GM19239 (cell line): Measurements from ENCODE around the gene WNT16.
"Not testable (repeated sequence)": the region's sequence is repeated elsewhere in the genome, so short reads cannot be mapped to it uniquely, and the experiment has no call there.

Experiments used
- DNase-seq: peaks from one replicate; pipeline ENCODE4 v3.0.0; 2011; ENCODE audit warnings: low spot score; ENCODE audit not compliant: insufficient read length
- FAIRE-seq: peaks from 2 replicates; lab custom pipeline; 2011; peaks lifted over from hg19 to GRCh38; lab: Jason Lieb, UNC

Gene WNT16, protein sequence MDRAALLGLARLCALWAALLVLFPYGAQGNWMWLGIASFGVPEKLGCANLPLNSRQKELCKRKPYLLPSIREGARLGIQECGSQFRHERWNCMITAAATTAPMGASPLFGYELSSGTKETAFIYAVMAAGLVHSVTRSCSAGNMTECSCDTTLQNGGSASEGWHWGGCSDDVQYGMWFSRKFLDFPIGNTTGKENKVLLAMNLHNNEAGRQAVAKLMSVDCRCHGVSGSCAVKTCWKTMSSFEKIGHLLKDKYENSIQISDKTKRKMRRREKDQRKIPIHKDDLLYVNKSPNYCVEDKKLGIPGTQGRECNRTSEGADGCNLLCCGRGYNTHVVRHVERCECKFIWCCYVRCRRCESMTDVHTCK

DNA sequence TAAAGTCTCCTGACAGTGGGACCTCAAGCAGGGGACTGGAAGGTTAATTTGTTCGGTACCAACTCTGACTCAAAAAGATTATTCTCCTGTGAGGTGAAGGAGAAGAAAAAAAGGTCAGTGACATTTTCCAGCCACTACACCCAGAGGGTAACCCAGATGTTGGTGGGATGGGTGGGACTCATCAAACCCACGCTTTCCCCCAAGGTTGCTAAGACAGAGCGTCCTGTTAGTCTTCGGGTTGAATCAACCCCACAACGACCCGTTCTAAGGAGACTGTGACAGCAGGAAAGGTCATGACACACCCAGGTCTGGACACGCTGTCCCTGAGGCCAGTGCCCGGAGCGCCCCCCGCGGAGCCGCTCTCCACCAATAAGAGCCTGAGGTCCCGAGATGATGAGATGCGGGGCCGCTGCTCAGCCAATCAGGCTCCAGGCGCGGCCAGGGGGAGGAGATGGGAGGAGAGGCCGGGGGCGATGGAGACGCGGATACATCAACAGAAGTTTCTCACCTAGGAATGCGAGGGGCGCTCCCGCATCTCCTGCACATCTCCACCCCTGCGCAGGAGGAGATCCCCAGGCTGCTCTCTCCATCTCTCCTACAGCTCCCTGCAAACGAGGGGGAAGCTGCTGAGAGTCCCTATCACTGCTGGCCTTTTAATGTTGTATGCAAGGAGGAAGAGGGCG lies at the start of gene WNT16:
Gene WNT16, plus strand, starts transcription at position 493 of the 683 bp plus-strand sequence. CDS start 293 bp downstream, outside the sequence.
- DNase-seq, result no peak
- FAIRE-seq, result no peak

DNA sequence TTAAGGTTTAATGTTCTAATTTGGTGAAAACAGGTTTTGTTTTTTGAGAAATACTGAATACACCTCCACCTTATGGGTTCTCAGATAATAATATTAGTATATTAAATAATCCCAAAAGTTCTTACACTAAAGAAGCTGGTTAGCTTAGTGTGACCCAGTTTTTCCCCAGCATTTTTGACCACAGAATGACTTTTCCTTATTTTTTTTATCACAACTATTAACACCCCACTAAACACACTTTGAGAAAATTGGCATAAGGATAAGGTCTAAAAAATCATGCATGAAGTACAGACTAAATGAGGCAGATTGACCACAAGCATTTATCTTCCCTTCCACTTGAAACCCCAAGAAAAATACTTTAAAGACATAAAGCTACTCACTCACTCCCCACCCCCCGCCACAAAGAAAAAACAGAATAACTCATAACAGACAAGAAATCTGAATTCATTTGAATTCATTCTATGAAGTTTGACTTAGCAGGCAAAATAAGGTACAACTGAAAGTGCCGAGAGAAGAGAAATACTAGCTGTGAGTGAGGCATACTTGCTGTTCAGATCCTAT lies 49.7 kb upstream of the WNT16 start:
- no peak for DNase-seq
- peak; percentile 87 for FAIRE-seq

DNA sequence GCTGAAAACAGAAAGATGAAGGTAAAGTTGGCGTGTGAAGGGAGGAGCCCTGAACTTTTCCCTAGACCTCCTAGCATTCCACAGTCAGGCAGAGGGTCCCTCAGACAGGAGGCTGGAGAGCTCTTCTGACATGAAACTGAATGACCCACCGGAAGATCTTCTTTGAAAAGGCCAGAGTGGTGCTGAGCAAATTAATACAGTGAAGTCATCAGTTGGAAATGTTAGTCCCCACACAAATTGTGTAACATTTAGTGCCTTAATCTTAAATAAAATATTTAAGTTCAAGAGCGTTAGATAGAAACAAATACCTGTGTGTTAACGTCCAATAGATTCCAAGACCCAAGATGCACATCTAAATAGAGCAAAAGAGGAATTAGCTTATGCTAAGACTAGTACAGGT lies 49.0 kb upstream of the WNT16 start:
- no peak for FAIRE-seq
- no peak for DNase-seq

DNA sequence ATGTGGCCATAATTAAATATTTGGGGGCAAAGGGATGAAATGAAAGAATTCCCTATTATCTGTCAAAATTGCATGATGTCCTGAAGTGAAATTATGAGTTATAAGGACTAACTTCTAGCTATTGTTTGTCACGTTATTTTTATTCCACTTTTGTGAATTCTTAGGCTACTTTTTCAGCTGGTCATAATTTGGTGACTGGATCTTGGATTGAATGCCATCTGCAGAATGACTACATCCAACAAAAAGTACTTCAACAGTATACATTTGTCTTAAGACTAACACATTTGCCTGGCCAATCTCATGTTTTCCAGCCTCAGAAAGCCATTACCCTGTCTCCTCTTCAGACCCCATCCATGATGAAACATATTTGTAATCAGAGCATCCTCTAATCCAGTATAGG lies 48.1 kb upstream of the WNT16 start:
- DNase-seq (no peak), FAIRE-seq (no peak)

DNA sequence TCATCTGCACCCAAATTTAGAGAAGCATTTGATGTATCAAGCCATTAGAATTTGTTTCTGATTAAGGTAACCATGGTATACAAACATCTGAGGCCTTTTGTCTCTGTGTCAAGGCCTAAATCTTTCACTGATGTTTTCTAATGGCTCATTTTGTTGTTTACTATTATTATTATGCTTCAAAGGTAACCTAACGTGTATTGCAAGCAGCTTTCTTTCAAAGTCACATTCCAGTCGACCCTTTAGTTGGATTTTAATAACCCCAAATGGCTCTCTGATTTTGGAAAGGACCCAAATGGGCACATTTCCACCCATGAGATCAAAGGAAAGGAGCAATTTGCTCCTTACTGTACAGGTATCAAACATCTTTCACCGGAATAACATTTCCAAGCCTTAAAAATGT lies 46.7 kb upstream of the WNT16 start:
- DNase-seq (no peak), FAIRE-seq (no peak)

DNA sequence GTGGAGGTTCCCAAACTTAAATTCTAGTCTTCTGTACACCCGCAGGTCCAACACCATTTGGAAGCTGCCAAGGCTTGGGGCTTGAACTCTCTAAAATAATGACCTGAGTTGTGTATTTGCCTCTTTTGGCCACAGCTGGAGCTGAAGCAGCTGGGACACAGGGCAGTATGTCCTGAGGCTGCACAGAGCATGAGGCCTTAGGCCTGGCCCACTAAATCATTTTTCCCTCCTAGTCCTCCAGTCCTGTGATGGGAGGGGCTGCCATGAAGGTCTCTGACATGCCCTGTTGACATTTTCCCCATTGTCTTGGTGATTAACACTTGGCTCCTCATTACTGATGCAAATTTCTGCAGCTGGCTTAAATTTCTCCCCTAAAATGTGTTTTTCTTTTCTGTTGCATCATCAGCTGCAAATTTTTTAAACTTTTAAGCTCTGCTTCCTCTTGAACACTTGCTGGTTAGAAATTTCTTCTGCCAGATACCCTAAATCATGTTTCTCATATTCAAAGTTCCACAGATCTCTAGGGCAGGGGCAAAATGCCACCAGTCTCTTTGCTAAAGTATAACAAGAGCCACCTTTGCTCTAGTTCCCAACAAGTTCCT lies 43.6 kb upstream of the WNT16 start:
- DNase-seq (no peak), FAIRE-seq (no peak)

DNA sequence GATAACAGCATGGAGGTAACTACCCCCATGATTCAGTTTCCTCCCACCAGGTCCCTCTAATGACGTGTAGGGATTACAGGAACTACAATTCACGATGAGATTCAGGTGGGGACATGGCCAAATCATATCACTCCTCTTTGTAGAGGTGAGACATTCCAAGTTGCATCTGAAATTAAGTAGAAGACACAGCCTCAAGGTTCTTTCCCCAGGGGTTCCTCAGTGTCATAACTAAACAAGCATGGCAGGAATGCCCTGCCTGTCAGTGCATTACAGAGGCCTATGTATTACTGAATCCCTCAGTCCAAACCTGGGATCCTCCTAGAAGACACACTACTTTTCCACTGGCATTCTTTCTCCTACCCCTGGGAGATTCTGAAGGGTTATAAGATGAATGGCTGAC lies 42.6 kb upstream of the WNT16 start:
- no peak for FAIRE-seq
- no peak for DNase-seq

DNA sequence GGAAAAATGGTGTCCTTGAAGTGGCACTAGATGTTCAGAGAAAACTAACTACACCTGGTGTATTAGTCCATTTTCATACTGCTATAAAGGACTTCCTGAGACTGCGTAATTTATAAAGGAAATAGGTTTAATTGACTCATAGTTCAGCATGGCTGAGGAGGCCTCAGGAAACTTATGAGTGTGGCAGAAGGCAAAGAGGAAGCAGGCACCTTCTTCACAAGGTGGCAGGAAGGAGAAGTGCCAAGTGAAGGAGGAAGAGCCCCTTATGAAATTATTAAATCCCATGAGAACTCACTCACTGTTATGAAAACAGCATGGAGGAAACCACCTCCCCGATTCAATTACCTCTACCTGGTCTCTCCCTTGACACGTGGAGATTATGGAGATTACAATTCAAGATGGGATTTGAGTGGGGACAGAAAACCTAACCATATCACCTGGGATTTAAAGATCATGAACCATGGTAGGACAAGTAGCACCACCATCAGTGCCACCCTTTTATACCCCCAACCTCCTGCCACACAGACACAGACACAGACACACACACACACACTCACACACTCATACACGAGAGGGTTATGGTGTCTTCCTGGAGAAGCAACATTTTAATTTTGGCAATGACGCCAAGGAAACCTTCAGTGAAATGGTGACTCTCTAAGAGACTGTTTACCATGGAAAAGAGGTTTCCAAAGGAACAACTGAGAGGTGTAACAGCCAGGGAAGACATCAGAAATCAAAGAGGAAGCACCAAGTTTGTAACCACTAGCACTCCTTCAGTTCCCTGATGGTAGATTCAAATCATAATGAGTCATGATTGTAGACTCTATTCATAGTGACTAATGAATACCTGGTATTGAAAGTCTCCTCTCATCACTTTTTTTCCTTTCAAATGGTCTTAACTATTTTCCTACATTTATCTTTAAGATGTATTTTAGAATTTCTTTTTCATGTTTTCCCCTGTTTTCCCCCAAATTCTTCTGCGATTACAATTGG lies 41.8 kb upstream of the WNT16 start:
- DNase-seq (no peak), FAIRE-seq (no peak)

DNA sequence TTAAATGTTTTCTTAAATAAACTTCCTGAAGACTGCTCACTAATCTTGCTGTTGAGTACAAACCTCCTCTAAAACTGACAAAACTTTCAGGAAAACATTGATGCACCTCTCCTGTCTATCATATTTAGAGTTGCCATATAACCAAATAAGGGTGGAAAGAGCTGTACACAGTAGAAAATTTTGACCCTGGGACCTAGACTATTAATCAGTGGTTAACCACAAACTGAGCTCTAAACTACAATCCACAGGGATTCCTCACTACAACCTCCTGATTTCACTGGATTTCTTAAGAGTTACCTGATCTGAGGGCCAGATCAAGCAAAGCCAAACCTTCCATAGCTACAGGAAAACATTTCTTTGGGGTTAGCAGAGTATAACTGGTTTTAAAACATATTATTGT lies 39.9 kb upstream of the WNT16 start:
- FAIRE-seq (no peak), DNase-seq (no peak)

DNA sequence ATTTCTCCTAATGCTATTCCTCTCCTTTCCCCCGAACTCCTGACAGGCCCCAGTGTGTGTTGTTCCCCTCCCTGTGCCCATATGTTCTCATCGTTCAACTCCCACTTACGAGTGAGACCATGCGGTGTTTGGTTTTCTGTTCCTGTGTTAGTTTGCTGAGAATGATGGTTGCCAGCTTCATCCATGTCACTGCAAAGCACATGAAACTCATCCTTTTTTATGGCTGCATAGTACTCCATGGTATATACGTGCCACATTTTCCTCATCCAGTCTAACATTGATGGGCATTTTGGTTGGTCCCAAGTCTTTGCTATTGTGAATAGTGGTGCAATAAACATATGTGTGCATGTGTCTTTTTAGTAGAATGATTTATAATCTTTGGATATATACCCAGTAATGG lies 38.9 kb upstream of the WNT16 start:
- FAIRE-seq, DNase-seq: not testable (repeated sequence)

DNA sequence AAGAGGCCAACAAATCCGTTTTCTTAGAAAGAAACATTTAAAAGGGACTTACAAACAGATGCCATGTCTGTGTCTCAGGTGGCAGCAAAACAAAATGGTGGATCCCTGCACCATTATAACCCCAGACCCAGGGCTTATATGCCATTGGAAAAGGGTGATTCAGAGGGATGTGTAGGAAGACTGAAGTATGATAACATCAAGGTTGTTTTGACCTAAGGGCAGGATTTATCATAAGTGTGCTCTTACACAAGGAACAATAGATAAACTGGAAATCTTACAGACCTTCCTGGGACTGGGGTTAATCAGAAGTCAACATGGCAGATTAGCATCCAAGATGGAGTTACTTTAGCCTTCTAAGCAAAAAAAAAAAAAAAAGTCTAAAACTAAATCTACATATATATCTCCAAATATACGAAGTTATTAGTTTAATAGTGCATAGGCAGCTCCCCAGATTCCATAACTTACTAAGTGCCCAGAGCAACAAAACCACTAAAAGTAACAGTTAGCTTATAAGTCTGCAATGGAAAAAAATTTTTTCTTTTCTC lies 34.3 kb upstream of the WNT16 start:
- DNase-seq, result no peak

DNA sequence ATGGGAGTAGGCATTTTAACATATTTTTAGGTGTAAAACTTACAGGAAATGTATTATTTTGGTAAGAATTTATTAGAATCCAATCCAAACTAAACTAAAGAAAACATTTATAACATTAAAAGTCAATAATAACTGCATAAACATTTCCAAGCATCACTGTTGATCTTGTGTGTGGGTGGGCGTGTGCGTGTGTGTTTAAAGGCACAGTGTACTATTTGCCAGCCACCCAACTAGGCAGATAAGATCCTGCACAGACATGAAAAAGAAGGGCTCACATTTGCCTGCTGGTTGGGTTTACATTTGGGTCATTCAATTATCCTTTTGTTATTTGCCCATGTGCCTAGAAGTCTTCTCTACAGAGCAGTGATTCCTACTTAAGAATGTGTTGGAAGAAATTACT lies 31.0 kb upstream of the WNT16 start:
- no peak for FAIRE-seq
- no peak for DNase-seq

More for the DNA sequence above, 34.3 kb upstream of the WNT16 start:
- FAIRE-seq, result no peak

DNA sequence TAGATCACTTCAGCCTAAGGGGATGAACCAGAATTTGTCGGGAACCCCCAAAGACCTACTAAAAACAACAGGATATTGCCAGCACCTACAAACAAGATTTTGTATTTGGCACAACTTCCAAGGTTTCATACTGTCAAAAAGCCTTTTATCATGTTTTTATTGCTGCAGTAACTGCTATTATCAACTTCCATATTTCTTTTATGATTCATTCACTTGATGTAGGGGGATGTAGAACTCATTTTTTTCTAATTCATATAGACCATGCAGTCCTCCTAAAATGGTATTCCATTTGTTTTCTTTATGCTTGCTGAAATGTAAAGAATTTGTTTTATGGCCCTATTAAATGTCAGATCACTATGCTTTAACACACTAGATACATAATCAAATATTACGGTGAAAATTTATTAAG lies 30.0 kb upstream of the WNT16 start:
- no peak for FAIRE-seq
- no peak for DNase-seq

DNA sequence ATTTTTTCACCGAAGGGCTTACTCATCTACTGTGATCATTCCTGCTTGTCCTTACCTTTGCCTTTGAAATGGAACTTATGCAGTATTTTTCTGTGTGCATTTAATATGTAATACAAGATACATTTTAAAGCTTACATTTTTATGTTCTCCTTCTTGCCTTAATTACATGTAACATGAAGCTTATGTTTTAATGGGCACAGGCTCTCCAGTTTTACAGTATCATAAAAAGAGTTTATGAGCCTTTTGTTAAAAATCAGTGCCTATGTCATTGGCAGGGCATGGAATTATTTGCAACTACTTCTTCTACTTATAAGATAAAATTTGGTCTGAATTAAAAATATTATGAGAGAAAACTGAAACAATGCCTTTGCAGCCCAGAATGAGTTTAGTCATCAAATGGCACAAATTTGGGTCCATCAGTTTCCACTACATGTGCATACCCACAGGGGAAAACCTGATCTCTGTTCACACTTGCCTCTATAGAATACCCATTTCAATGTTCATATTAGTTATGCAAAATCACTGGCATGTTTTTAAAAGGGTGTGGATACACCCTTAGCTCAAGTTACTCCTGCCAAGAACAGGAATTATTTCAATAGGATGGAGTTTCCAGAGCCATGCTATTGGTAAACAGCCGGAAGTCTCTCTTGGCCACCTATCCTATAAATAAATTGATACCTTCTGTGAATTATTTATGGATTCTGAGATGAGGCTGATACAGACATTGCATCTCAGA lies 27.9 kb upstream of the WNT16 start:
- FAIRE-seq (no peak), DNase-seq (no peak)

DNA sequence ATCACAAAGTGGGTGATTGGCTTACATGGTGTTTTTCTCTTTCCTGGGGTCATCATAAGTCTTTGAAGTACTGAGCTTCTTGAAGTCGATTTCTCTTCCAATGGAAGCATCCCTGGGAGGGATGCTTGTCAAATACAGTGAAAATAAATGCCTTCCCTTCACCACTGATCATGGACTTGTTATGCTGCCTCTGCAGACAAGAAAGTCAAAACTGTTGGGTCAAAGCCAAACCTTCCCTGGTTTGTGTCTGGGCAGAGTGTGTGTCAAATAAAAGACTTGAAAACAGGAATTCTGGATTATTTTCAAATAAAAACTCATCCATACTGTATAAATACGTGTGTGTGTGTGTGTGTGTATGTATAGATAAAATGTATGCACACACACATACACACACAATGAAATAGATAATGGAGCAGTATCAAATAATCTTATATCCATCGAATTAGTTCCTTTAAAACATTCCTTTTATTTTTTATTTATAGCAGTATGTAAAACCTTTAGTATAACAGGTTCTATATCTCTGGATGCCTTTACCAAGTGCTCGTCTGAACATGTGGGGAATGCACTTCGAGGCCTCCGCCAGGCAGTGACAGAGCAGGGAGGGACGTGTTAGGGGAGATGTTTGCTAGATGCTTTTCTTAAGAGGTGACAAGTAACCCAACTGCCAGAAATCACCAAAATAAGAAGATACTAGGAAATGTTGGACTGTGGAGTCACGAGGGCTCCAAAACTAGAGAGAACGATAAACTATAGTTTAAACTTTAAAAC lies 27.2 kb upstream of the WNT16 start:
- DNase-seq, result no peak
- no peak for FAIRE-seq

DNA sequence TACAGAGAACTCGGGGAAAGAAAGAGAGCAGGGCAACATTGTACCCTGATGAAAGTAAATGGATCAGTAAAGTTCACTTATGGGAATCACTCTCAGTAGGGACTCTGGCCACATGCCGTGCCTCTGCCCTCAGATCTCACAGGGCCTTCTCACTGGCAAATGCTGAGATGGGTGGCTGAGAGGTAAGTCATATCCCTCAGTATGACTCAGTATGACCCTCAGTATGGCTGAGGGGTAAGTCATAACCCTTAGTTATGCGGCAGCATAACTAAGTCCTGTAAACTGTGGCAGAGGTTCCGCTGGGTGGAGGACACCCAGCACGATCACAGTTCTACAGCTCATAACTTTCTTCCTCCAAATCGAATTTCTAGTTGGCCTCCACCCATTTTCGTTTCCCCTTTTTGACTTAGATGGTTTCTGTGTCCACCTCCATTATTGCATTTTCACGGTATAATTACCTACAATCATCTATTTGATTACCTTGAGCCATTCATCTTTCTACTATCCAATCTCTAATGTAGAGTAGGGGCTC lies 26.5 kb upstream of the WNT16 start:
- DNase-seq (peak; percentile 17), FAIRE-seq (peak; percentile 72)

DNA sequence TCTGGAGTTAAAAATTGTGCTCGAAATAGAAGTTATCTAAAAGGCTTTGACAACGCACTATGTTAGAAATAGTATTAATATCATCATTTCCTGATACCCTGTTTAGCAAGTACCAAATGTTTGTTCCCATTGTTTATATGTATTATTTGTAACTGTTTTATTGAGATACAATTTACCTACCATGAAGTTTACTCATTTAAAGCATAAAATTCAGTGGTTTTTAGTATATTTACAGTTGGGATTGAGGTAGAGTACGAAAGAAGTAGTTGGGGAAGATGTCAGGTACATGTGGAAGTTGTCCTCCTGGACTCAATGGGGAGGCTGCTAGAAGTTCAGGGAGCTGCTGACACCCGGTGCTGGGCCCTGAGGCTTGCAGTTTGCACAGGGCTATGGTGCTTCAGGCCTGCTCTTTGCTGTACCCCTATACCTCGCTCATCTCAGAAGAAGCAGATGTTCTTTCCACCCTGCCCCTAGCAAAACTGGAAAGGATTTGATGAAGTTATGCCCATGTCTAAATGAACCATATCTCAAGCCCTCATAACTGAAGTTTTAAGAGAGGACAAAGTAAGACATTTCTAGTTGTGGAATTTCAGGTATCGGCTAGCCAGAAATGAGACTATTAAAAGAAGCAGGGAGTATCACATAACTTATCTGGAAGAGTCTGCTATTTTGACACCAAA lies 25.2 kb upstream of the WNT16 start:
- FAIRE-seq (peak; percentile 75), DNase-seq (no peak)
